HepG2 (cell line): ENCODE data around the gene XRN1. TPM values are rescaled to one million over a fixed set of nuclear protein-coding genes. Genes with fewer than 3 reads are reported as not detected.

Experiments used
- ATAC-seq: fragments of 200-7000 bp; cut with Tn5 transposase; 3 replicates; pipeline ENCODE4 v1.9.1; 2020; ENCODE audit warnings: mild to moderate bottlenecking, moderate library complexity
- BruUV-seq: library from RNA; stranded (reverse); fragments of 400-500 nt; replicated peaks from 2 replicates; lab custom pipeline; 2021; lab: Mats Ljungman, UMichigan
- CTCF ChIA-PET: fragments of 300-600 bp; formaldehyde crosslinking; extraction: SDS; loops from one replicate; lab custom pipeline; 2021; ENCODE audit warnings: low total read pairs, inconsistent platforms, low intra/inter-chr PET ratio; lab: Yijun Ruan, JAX
- POLR2A ChIA-PET: fragments of 350-600 bp; sonication (Branson Sonifier 250); formaldehyde crosslinking; loops from one replicate; lab custom pipeline; 2020; ENCODE audit warnings: antibody characterized with exemption, inconsistent platforms; lab: Yijun Ruan, JAX
- DNase-seq: peaks from one replicate; pipeline ENCODE4 v3.0.0-alpha.2; 2015; ENCODE audit warnings: low spot score
- FAIRE-seq: peaks from 3 replicates; lab custom pipeline; 2011; peaks lifted over from hg19 to GRCh38; lab: Jason Lieb, UNC
- H2AFZ ChIP-seq: one replicate; pipeline ENCODE4 v1.6.1; 2011; ENCODE audit warnings: low read length, inconsistent platforms
- H3K27ac ChIP-seq: fragments of 300-600 bp; 3 replicates; pipeline ENCODE4 v1.8.0; 2011; ENCODE audit warnings: mixed run types, mild to moderate bottlenecking, mixed read lengths, low read length, inconsistent platforms; ENCODE audit not compliant: insufficient read depth; ENCODE audit errors: extremely low read length
- H3K27me3 ChIP-seq, 2 experiments: fragments of 200-600 bp in 1 of 2; 2 replicates in 1 of 2; 3 replicates in 1 of 2; pipeline versions ENCODE4 v1.6.0 to v1.8.0; 2011; ENCODE audit warnings: low read length in 2 of 2, mild to moderate bottlenecking in 2 of 2, moderate library complexity in 2 of 2, inconsistent platforms in 1 of 2; ENCODE audit not compliant: insufficient read depth in 2 of 2, control insufficient read depth in 1 of 2
- H3K36me3 ChIP-seq, 2 experiments: fragments of 200-600 bp in 1 of 2; replicated peaks in 1 of 2; 2 replicates in 1 of 2; 3 replicates in 1 of 2; pipeline versions ENCODE4 v1.5.1 to v1.8.0; 2011; ENCODE audit warnings: low read length in 2 of 2, inconsistent platforms in 1 of 2; ENCODE audit not compliant: insufficient read depth in 2 of 2, control insufficient read depth in 1 of 2
- H3K4me1 ChIP-seq: 2 replicates; pipeline ENCODE4 v1.5.1; 2012; ENCODE audit warnings: low read length, inconsistent platforms; ENCODE audit not compliant: insufficient read depth
- H3K4me2 ChIP-seq: 2 replicates; pipeline ENCODE4 v1.6.0; 2011; ENCODE audit warnings: low read depth, low read length, inconsistent platforms
- H3K4me3 ChIP-seq, 3 experiments: fragments of 200-600 bp in 1 of 3; sonication (generic), shearing (Covaris generic) in 1 of 3; replicated peaks in 1 of 3; 2 replicates each; pipeline ENCODE4 v1.5.1; 2011 to 2016; ENCODE audit warnings: low read length in 3 of 3, inconsistent platforms in 2 of 3, low read depth in 2 of 3, mild to moderate bottlenecking in 2 of 3, control low read depth in 1 of 3, mixed read lengths in 1 of 3; ENCODE audit not compliant: insufficient read depth in 1 of 3
- H3K79me2 ChIP-seq: one replicate; pipeline ENCODE4 v1.6.1; 2011; ENCODE audit warnings: low read length, inconsistent platforms; ENCODE audit not compliant: insufficient read depth
- H3K9ac ChIP-seq: 2 replicates; pipeline ENCODE4 v1.6.0; 2011; ENCODE audit warnings: mild to moderate bottlenecking, low read depth, low read length, inconsistent platforms; ENCODE audit not compliant: insufficient read depth
- H3K9me3 ChIP-seq: 2 replicates; pipeline ENCODE4 v1.5.1; 2012; ENCODE audit warnings: mild to moderate bottlenecking, low read length
- H4K20me1 ChIP-seq: 2 replicates; pipeline ENCODE4 v1.6.0; 2011; ENCODE audit warnings: inconsistent platforms, mild to moderate bottlenecking, low read length, moderate library complexity; ENCODE audit not compliant: insufficient read depth
- BORCS8-MEF2B ChIP-seq: sonication (generic); formaldehyde crosslinking; IDR thresholded peaks from 2 replicates; pipeline ENCODE4 v1.8.0; 2022; ENCODE audit warnings: mild to moderate bottlenecking, missing genetic modification reagents
- NR2F6 ChIP-seq, 2 experiments: IDR thresholded peaks; 2 replicates each; pipeline ENCODE4 v1.6.1; 2016; ENCODE audit warnings: antibody characterized with exemption in 1 of 2, mild to moderate bottlenecking in 1 of 2
- PCBP2 ChIP-seq: fragments of 200-400 bp; formaldehyde crosslinking; optimal IDR thresholded peaks from 2 replicates; pipeline ENCODE3; 2018; ENCODE audit warnings: low read length, low read depth; ENCODE audit not compliant: poor library complexity, severe bottlenecking
- TAF15 ChIP-seq: fragments of 200-400 bp; formaldehyde crosslinking; IDR thresholded peaks from one replicate; pipeline ENCODE4 v1.6.1; 2018; ENCODE audit warnings: mild to moderate bottlenecking, low read depth, low read length; ENCODE audit not compliant: poor library complexity, severe bottlenecking
- USF2 ChIP-seq, 2 experiments: sonication (generic) in 1 of 2; formaldehyde crosslinking in 1 of 2; IDR thresholded peaks; 2 replicates each; pipeline versions ENCODE4 v1.5.1 to v1.6.1; 2011 to 2020; ENCODE audit warnings: borderline replicate concordance in 1 of 2, low read depth in 1 of 2, low read length in 1 of 2, mild to moderate bottlenecking in 1 of 2, missing genetic modification reagents in 1 of 2, moderate library complexity in 1 of 2
- ZFP41 ChIP-seq: sonication (generic); formaldehyde crosslinking; IDR thresholded peaks from 2 replicates; pipeline ENCODE4 v1.4.0; 2020; ENCODE audit warnings: mild to moderate bottlenecking, missing genetic modification reagents, borderline replicate concordance
- ZNF746 ChIP-seq: sonication (generic); formaldehyde crosslinking; IDR thresholded peaks from 2 replicates; pipeline ENCODE4 v1.8.0; 2022; ENCODE audit warnings: mild to moderate bottlenecking, missing genetic modification reagents
- WGBS: methylation state at CpG from one replicate; pipeline ENCODE4 v1.1.6; 2017; ENCODE audit warnings: low lambda C conversion rate; 5-methylcytosine and 5-hydroxymethylcytosine counted together
- in situ Hi-C: cut with HindIII; loops from 2 replicates; pipeline ENCODE4 v1.10.0; 2017; ENCODE audit warnings: low pct_unique_long_range_greater_than_20kb; ENCODE audit not compliant: extremely low pct_ligation_motif_present
- intact Hi-C: fragments of 100-400 bp; cut with micrococcal nuclease; formaldehyde crosslinking; loops from one replicate; pipeline ENCODE4 v1.10.0; 2022; ENCODE audit not compliant: unreplicated experiment
- polyA plus RNA-seq, 8 experiments: library from polyadenylated mRNA; depleted of rRNA in 3 of 8; stranded (reverse) in 7 of 8; unstranded in 1 of 8; fragments of >200 nt; fragmentation: Illumina TruSeq in 4 of 8; extraction: Trizol in 4 of 8; gene quantifications; 2 replicates each; pipeline versions ENCODE4 v1.2.1 to v1.2.3, GENCODE V29; 2011 to 2016; ENCODE audit warnings: low read depth in 4 of 8, missing spikeins in 1 of 8, mixed read lengths in 1 of 8; ENCODE audit not compliant: insufficient read depth in 1 of 8
- total RNA-seq, 5 experiments: library from RNA; depleted of rRNA; stranded (reverse); fragments of >200 nt; fragmentation: Illumina TruSeq; extraction: Trizol; gene quantifications; 2 replicates each; pipeline ENCODE4 v1.2.3, GENCODE V29; 2016; ENCODE audit warnings: low read depth in 1 of 5

XRN1 gene
- total and polyA plus RNA-seq, 2 of the 13 experiments (the other 11 are each of a cell fraction or from before 2014, with no cell fraction given): 13.2 to 13.3 TPM

- no peak overlapping the region for H3K27ac ChIP-seq
- FAIRE-seq (no peak), ATAC-seq (no peak), DNase-seq (no peak)
- no peak overlapping the region for H3K9ac ChIP-seq
- 0 out of 5 replicates have a peak, but pooled peaks cover 0 to 2% of the 10 kb centered on the region in 2 experiments for H3K36me3 ChIP-seq
- WGBS: 96% methylated on average over 3 of the region's 3 CpGs
- H2AFZ ChIP-seq: no peak overlapping the region
- peaks cover 14% of the 10 kb centered on the region for H3K4me1 ChIP-seq
- H3K27me3 ChIP-seq: no peaks in the 10 kb centered on the region
- ChIA-PET POLR2A (no interaction called here), CTCF (no interaction called here)
- no TSS peak for BruUV-seq
- H3K9me3 ChIP-seq: no peaks in the 10 kb centered on the region
- no peak overlapping the region for H3K4me3 ChIP-seq
- TF ChIP-seq BORCS8-MEF2B (no peak), NR2F6 (IDR thresholded peaks at IDR 0.05) (no peak), NR2F6 (CRISPR knock-in tag; IDR thresholded peaks at IDR 0.05) (no peak), PCBP2 (no peak), USF2 (IDR thresholded peaks at IDR 0.05; ENCODE audit: low read depth, low read length) (no peak), USF2 (CRISPR knock-in tag; IDR thresholded peaks at IDR 0.05; ENCODE audit: borderline replicate concordance) (no peak), TAF15 (no peak), ZFP41 (CRISPR knock-in tag) (no peak), ZNF746 (CRISPR knock-in tag) (no peak)
- H3K4me2 ChIP-seq: no peak overlapping the region
- in situ Hi-C loops: no loop called here
- H3K79me2 ChIP-seq: no peaks in the 10 kb centered on the region
- intact Hi-C loops: no loop called here
- H4K20me1 ChIP-seq: no peaks in the 10 kb centered on the region; the same call in 1 of the 2 replicates
These were observed 127.9 kb downstream of the XRN1 start for GRCh38 chr3:142319912-142320311.
